HEK293T (cell line): ENCODE measurements around the gene GPR25.

Experiments used
- ARNT ChIP-seq: fragments of 450-650 bp; IDR thresholded peaks from 2 replicates; pipeline ENCODE4 v1.6.1; 2017; ENCODE audit warnings: mild to moderate bottlenecking
- BHLHE40 ChIP-seq: fragments of 450-650 bp; IDR thresholded peaks from 2 replicates; pipeline ENCODE4 v1.6.1; 2016; ENCODE audit warnings: mild to moderate bottlenecking, moderate library complexity, borderline replicate concordance
- ELF4 ChIP-seq: fragments of 450-650 bp; IDR thresholded peaks from 2 replicates; pipeline ENCODE4 v1.6.1; 2017; ENCODE audit warnings: antibody characterized with exemption
- FOXA1 ChIP-seq: fragments of 450-650 bp; IDR thresholded peaks from 2 replicates; pipeline ENCODE4 v1.6.1; 2016; ENCODE audit warnings: mild to moderate bottlenecking
- FOXK2 ChIP-seq: fragments of 450-650 bp; IDR thresholded peaks from 2 replicates; pipeline ENCODE4 v1.6.1; 2016; ENCODE audit warnings: mild to moderate bottlenecking
- FOXM1 ChIP-seq: fragments of 450-650 bp; IDR thresholded peaks from 2 replicates; pipeline ENCODE4 v1.6.1; 2017; ENCODE audit warnings: mild to moderate bottlenecking, borderline replicate concordance
- HDGF ChIP-seq: fragments of 450-650 bp; IDR thresholded peaks from 2 replicates; pipeline ENCODE4 v1.6.1; 2017; ENCODE audit warnings: antibody characterized with exemption, borderline replicate concordance
- NFRKB ChIP-seq: fragments of 450-650 bp; IDR thresholded peaks from 2 replicates; pipeline ENCODE4 v1.6.1; 2016; ENCODE audit warnings: mild to moderate bottlenecking, moderate library complexity
- PKNOX1 ChIP-seq: fragments of 450-650 bp; IDR thresholded peaks from 2 replicates; pipeline ENCODE4 v1.6.1; 2016
- SP1 ChIP-seq: fragments of 450-650 bp; IDR thresholded peaks from 2 replicates; pipeline ENCODE4 v1.6.1; 2017
- SUZ12 ChIP-seq: fragments of 450-650 bp; IDR thresholded peaks from 2 replicates; pipeline ENCODE4 v1.6.1; 2016; ENCODE audit warnings: mild to moderate bottlenecking
- ZNF384 ChIP-seq: fragments of 450-650 bp; IDR thresholded peaks from 2 replicates; pipeline ENCODE4 v1.6.1; 2016

DNA sequence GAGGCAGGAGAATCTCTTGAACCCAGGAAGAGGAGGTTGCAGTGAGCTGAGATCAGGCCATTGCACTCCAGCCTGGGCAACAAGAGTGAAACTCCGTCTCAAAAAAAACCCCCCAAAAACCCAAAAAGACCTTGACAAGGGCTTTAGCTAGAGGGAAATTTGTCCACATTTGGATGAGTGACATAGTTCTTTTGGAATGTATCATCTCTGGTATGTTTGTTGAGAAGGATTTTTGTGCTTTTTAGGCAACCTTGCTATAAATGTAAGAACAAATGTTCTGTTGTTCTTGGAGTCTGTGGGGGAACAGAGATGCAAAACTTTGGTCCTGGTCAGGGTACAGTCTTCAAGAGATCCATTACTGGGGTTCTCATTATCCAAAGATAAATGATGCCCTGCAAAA lies 50.8 kb downstream of the GPR25 start:
- TF ChIP-seq SP1, result no peak
- TF ChIP-seq BHLHE40, result no peak
- TF ChIP-seq ELF4, result no peak
- TF ChIP-seq FOXA1, result no peak
- TF ChIP-seq PKNOX1, result no peak
- TF ChIP-seq HDGF, result no peak
- TF ChIP-seq FOXM1, result no peak
- TF ChIP-seq ARNT, result no peak
- TF ChIP-seq NFRKB, result no peak
- TF ChIP-seq ZNF384, result no peak
- TF ChIP-seq SUZ12, result no peak
- no peak for TF ChIP-seq FOXK2
